Smooth muscle cell of the brain vasculature (primary cell): Measurements from ENCODE around the gene ANXA5.

Experiments used
- DNase-seq: peaks from one replicate; pipeline ENCODE4 v3.0.0-alpha.2; 2012; ENCODE audit warnings: low read depth, low spot score

Gene ANXA5

DNA sequence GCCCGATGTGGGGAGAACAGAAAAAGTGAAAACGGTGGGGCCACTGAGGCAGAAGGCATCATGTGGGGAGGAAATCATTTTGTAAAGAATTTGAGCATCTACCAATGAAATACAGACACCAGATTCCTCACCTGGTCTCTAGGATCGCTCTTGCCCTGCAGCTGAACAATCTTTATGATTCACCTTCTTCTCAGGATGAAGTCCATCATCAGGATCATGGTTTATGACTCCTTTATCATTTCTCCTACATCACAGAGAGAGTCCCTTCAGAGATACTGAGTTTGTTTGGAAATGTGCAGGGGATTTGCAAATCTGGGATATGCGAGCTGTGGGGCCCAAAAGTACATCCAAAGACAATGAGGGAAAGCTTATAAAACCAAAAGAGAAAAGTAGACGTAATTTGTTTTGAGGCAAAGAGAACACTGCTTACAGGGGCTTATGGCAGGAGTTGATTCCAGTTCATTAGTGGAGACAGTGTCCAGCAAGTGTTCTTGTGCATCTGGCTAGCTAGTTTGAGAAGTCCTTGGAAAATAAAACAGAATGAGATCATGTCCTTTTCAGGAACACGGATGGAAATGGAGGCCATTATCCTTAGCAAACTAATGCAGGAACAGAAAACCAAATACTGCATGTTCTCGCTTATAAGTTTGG is 15.3 kb upstream of the ANXA5 start:
- DNase-seq, result no peak

DNA sequence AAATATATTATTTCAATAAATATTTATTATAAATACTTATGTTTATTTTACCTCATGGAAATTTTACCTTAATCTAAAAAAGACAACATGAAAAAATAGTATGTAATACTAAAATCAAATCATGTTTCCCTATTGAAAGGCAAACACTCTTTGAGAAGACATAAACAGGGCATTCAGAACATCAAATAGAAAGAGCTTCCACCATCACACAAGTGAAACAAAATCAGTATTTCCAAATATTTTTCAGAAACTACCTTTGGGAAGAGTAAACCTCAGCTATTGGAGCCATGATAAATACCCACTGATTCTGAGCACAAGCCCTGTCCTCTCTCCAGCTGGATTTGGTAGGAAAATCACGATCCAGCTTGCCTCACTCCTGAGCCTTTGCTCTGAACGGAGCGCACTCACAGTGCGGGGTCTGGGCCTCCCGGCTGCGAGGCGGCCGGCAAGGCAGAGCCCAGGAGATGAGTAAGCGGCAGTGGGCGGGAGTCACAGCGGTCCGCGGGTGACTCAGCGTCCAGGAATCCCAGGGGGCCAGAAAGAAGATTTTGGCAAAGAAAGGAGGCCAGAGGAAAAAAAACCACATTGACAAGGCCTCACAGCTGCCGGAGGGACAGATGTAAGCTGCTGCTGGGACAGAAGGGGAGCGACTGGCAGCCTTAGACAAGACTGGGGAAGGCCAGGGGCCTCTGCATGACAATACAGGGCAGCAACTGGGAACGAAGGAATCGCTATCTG is 14.7 kb upstream of the ANXA5 start:
- DNase-seq, result peak; percentile 93

DNA sequence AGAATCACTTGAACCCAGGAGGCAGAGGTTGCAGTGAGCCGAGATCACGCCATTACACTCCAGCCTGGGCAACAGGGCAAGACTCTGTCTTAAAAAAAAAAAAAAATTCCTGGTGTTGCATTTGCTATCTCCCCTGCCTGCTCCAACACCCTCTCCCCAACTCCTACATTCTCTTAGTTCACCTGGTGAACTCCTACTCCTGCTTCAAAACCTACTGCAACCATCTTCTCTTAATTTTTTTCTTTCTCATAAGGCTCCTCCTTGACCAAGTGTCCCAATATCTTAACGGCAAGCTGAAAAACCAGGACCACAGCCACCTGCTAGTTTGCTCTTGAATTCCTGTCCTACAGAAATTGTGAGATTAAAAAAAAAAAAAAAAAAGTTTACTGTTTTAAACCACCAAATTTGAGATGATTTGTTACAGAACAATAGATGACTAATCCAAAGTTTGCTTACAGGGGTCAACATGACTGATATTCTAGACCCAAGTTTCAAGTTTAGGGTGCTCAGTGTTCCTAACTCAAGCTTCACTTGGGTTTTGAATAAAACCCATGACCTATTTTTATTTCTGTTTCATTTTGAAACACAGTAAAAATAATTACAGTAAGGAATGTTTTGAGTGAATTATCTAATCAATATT is 13.1 kb upstream of the ANXA5 start:
- no peak for DNase-seq

DNA sequence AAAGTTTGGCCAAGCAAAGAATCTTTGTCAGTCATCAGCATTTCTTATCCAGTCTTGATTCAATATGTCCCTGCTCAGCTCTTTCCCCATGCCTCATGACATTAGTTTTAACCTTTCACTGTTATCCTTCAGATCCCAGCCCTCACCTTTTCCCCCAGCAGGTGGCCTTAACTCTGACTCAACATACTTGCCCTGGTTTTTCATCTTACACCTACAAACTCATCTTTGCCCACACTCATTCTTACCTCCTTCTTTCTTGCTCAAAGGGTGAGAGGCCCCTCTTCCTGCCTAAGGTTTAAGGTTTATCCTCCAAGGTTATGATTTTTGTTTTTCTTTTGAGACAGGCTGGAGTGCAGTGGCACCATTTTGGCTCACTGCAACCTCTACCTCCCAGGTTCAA is 10.6 kb upstream of the ANXA5 start:
- DNase-seq, result no peak

DNA sequence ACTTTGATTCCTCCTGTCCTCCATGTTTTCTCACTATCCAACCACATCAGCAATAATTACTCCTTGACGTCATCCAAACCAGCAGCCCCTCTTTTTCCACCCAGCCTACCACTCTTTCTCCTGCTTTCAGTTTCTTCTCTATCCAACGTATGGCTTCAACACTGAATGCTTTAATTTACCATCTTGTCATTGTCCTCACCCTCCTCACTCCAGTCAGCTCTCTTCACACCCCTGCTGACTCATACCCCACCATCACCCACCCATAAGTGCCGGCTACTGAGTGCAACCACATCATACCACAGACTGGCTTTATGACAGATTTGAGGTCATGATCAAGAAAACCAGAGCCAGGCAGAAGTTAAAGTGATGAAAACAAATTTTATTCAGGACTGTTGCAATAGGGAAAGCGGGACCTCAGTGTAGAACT is 9.8 kb upstream of the ANXA5 start:
- DNase-seq, result no peak

DNA sequence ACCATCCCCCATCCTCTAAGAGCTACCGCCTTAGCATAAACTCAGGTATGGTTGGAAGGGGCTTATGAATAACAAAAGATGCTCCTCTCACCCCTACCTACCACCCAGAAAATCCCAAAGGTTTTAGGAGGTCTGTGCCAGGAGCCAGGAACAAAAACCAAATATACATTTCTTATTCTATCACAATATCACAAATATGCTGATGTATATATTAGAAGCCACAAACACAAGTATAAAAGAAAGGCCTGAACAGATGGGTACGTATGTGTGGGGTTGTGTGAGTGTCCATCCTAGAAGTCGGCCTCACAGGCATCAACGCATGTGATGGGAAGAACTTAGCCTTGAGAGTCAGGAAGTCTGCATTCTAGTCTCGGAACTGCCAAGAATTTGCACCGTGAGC is 8.7 kb upstream of the ANXA5 start:
- no peak for DNase-seq

DNA sequence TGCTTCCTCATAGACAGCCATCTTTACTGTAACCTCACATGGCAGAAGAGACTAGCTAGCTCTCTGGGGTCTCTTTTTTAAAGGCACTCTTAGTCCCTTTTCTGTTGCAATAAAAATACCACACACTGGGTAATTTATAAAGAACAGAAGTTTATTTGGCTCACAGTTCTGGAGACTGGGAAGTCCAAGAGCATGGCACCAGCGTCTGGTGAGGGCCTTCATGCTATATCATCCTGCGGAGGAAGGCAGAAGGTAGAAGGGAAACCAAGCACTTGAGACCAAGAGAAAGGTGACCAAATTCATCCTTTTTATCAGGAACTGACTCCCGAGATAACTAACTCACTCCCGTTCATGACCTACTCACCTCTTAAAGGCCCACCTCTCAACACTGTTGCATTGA is 5.4 kb upstream of the ANXA5 start:
- DNase-seq, result no peak

DNA sequence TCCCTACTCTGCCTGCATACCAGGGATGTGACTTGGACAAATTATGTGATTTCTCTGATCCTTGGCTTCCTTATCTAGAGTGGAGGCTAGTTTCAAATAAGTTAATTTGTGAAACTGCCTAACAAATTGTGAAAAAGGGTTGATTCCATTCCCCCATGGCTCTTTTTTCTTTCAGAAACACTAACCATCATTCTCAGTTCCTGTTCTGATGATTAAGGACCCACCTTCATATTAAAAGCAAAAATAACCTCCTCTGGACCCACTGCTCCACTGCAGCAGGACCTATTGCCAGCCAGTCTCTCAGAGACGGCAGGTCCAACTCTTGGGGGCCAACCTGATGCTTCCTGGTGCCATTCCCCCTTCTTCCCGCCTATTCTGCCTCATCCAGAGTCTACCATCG is 4.5 kb upstream of the ANXA5 start:
- DNase-seq, result no peak

DNA sequence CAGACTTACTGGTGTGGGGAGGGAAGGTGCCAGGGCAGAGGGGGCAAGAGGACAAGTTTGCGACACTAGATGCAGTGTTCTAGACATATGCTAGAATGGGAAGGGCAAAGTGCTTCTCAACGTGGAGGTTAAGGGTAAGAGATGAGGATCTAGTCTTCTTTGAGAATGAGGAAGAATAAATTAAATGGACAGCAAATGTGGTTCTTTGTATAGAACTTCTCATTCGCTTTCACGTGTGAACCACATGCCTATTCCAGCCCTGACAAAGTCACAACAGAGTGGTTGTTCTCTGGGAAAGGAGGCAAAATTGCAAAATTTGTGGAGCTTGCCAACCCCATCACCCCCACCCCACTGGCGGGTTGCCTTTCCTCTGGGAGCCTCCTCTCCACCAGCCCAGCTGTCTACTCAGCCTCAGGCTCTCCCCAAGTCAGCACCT is 1.5 kb upstream of the ANXA5 start:
- no peak for DNase-seq

DNA sequence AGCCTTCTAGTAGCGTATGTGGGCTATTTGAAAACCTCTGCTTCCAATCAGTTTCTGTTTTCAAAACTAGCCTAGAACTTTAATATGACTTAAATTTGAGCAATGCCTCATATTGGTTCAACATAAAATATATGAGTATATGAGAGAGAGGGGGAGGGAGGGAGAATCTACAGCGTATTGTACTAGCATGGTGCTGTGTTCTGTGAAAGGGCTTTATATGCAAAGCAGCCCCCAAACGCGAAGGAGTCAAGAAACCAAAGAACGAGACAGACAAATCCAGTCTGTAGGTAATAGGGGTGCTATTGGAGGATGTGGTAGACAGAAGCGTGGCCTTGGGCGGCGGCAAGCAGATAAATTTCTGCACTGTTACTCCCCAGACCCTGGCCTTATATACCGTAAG is 784 bp upstream of the ANXA5 start:
- DNase-seq, result no peak

DNA sequence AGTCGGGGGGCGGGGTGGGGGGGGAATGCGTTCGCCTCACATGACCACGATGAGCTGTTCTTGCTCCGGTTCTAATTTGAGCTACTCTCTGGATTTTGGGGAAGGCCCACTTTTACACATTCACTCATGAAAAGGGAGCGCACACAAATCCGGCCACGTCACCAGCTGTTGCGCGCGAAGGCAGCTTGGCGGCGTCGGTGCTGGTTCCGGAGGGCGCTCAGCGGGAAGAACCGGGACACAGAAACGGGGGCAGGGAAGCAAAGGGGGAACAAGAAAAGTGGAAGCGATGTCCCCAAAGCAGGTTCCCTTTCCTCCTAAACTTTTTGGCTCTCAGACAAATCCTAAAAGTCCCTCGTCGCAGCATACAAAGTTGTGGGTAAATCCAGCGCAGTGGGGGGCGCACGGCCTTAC is 605 bp downstream of the ANXA5 start:
- no peak for DNase-seq

DNA sequence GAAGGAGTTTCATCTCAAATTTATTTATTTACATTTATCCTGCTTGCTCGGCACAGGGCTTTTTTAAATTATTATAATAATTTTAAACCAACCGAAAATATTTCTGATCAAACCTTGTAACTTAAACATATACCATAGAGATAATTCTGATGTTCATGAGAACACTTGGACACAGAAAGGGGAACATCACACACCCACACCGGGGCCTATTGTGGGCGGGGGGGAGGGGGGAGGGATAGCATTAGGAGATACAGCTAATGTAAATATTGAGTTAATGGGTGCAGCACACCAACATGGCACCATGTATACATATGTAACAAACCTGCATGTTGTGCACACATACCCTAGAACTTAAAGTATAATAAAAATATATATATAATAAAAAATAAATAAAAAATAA is 2.9 kb downstream of the ANXA5 start:
- no peak for DNase-seq

DNA sequence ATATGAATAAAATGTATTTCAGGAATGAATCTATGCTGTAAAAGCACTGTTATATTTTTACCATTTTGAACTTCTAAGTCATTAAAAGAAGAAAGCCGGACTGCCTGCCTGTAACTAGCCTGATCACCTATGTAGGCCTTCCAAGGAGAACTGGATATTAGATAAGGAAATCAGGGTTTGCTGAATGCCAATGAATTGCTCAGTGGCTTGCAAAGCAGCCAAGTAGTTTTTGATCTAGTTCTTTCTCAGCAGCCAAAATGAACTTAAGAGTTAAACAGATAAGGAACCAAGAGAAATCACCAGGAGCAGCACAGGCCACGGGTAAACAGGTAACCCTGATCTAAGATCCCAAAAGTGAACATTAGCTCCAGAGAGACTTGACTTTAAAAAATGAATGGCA is 3.3 kb downstream of the ANXA5 start:
- no peak for DNase-seq

DNA sequence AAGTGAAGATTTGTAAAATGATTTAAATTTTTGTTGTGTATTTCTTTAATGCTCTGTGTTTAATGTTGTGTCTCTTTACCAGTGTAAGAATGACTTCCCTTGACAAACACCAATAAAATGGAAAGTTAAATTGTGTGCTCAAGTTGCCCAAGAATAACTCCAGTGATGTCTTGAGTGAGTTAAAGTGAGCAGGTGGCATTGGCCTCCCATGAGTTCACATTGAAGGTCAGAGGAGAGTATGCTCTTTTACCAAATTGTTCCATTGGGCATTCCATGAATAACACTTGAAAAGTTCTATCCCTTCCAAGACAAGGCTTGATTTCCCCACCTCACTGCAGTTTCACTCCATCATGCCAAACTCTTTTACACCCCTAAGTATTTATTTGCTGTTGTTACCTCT is 4.5 kb downstream of the ANXA5 start:
- no peak for DNase-seq

DNA sequence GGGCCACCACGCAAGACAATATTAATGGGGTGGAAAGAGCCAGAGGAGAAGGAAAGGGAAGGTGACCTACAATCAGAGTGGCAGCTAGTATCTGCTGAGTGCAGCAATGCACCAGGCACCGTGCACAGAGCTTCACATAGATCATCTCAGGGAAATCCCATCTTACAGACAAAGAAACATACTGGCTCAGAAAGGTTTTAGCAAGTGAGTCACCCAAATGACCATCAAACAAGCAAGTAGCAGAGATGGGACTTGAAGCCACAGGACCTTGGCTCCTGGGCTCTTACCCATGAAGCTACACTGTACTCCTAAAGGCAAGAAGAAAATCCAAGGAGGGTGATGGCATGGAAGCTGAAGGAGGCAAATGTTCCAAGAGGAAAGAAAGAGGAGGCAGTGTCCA is 6.8 kb downstream of the ANXA5 start:
- no peak for DNase-seq

DNA sequence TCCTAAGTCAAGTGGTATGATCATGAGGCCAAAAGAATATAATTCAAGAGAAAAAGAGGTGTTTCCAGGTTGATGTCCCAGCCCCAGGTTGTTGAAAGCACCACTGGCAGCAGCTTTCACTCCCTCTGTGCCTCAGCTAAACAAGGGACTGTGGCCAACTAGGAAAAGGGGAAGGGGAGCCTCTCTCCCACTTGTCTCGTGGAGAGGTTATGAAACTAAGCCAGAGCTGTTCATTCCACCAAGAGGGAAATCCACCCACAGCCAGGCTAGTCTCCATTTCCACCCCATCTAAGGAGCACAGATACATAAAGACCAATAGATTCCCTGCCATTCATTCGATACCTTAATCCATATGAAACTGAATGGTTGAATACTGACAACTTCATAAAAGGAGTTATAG is 8.1 kb downstream of the ANXA5 start:
- no peak for DNase-seq

DNA sequence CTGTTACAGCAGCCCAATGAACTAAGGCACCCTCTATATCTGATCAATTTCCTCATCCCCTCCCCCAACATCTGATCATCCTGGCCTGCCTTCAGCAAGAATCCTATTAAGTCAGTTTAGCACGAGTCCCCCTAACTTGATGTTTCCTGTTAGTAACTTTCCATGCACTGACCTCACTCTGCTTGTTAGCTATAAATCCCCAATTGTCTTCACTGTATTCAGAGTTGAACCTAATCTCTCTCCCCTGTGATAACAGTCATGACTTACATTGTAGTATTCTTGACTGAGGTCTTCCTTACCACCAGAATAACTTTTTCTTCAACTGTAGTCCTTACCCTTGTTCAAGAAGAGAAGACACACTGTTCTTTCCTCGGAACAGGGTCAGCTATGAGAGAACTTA is 8.5 kb downstream of the ANXA5 start:
- no peak for DNase-seq

DNA sequence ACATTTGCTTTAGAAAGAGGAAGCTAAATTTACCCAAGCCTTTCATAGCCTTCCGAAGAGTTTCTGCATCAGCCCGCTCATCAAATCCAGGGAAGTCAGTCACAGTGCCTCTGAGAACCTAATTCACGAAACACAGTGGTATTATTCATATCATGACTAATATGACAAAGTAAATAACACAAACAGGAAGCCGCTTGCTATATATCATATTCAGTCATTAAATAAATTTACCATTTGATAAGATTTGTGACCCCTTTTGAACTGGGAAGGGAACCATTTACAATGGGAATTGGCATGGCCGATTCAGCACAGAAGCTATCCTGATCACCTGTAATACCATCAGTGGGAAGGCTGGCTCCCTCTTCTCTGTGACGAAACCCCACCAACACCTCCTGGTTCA is 10.5 kb downstream of the ANXA5 start:
- DNase-seq, result no peak

DNA sequence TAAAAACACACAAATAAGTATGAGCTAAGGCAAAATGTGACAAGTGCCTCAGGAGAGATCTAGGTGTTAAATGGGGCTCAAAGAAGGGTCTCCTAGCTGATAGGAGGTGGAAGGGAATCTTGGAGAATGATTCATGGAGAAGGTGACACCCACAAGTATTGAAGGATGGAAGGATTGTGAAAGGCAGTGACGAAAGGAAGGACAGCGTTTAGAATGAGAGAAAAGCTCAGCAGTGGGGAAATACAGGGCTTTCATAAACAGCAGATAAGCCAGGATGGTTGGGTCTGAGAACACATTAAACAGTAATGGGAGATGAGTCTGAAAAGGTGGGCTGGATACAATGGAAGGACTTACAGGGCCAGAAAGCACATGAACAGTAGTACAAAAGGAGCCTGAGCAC is 11.5 kb downstream of the ANXA5 start:
- no peak for DNase-seq

DNA sequence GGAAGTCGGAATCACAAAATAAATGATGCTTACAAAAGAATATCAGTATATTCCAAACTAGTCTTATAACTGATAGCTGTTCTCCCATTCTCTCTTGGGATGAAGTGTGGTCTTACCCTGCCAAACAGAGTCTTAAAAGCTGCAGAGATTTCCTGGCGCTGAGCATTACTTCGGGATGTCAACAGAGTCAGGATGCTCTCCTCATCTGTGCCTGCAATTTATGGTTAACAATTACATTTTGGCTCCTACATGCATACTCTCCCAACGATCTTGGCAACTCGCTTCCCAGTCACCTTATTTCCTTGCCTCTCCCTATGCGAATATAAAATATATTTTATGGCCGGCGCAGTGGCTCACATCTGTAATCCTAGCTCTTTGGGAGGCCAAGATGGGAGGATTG is 12.2 kb downstream of the ANXA5 start:
- no peak for DNase-seq

DNA sequence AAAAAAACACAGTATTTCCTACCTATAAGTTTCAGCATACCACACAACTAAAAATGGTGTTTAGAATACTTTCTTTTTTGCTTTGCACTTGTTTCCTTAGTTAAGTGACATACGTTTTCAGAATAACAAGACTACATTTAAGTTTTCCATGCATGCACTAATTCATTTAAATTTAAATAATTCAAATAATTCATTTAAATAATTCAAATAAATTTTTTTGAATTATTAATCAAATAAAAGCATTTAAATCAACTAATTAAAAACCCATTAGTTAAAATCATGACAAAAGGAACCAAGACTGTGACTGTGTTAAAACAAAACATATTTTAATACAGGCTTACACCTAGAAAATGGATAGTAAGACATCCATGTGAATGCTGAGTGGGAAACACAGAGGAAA is 12.8 kb downstream of the ANXA5 start:
- DNase-seq, result no peak

DNA sequence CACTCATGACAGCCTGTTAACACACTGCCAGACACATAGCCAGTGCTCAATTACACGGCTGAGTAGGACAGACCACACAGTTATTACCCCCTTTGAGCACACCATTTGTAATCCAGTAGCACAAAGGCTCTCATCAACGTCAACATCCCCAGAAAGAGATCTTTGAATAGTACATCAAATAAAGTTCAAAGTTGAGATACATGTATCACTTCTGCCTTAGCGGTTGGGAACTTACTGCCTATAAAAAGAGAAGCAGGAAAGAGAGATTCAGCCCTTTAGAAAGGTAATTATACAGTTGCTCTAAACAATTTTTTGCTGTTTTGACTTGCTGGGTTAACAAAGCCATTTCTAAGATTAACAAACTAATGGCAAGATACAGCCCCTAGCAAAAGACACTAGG is 16.2 kb downstream of the ANXA5 start:
- no peak for DNase-seq

DNA sequence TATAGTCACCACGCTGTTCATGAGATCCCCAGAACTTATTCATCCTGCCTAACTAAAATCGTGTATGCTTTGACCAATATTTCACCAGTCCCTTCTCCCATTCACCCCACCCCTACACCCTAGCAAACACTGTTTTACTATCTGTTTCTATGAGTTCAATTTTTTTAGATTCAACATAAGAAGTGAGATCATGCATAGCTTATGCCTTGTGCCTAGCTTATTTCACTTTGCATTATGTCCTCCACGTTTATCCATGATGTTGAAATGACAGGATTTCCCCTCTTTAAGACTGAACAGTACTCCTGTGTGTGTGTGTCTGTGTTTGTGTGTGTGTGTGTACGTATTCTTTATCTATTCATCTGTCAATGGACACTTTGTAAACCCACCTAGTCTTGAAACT is 16.8 kb downstream of the ANXA5 start:
- DNase-seq, result no peak
